ENCODE data around the gene YEATS4. TPM values are rescaled to one million over a fixed set of nuclear protein-coding genes. Genes with fewer than 3 reads are reported as not detected.

YEATS4 gene
- polyA plus RNA-seq, 3 donors: 6.6 to 20.9 (median 16.0) TPM

DNA sequence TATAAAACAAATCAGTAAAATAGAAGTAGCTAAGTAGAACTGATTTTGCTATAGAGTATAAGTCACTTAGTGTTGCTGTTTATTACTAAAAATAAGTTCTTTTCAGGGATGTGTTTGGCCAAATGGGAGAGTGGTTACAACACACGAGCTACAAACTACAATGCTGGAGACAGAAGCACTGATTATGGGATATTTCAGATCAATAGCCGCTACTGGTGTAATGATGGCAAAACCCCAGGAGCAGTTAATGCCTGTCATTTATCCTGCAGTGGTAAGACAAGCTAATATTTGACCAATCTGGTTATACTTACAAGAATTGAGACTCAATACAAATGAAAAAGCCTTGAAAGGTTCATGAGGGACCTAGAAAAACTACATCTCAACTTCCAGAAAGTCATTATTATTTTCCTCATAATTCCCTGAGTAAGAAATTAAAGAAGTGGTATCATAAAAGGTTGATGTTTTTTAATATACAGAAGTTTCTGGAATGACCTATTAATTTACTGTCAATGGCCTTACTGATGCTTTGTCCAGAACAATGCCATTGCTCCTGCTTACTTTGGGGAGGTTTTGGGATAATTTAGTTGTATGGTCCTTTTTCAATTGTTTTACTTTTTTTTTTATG, 9.4 kb upstream of the YEATS4 start:
- Histone ChIP-seq H3K4me1 (ENCODE audit: control insufficient read depth in 1 of 2, insufficient read depth in 2 of 2, low read length in 2 of 2) (peaks cover 43 to 51% of the 10 kb centered on the region in 2 donors), H2AFZ (ENCODE audit: insufficient read depth, low read depth, low read length, poor library complexity, severe bottlenecking) (no peak overlapping the region), H3K27me3 (ENCODE audit: control insufficient read depth in 2 of 2, insufficient read depth in 2 of 2, low read length in 2 of 2) (no peaks in the 10 kb centered on the region), H3K9ac (ENCODE audit: insufficient read depth, low read length, poor library complexity, severe bottlenecking) (peak overlapping the region; percentile 74), H4K20me1 (ENCODE audit: insufficient read depth, low read length) (peaks cover 69% of the 10 kb centered on the region), H3K4me3 (replicated peaks in 1 of 3; ENCODE audit: low read depth in 2 of 3, low read length in 3 of 3) (peak overlapping the region; percentile 83 to 100 (median 92)), H3K9me3 (replicated peaks in 1 of 2; ENCODE audit: control insufficient read depth in 1 of 2, insufficient read depth in 1 of 2, low read length in 2 of 2) (no peaks in the 10 kb centered on the region), H3K79me2 (ENCODE audit: insufficient read depth, low read length) (peaks cover 82% of the 10 kb centered on the region), H3K27ac (ENCODE audit: low read depth in 1 of 2, low read length in 2 of 2) (peak overlapping the region in 1 of 2 donors; percentile 86), H3K36me3 (replicated peaks in 1 of 2; ENCODE audit: control insufficient read depth in 1 of 2, insufficient read depth in 2 of 2, low read length in 2 of 2) (peaks cover 40 to 48% of the 10 kb centered on the region in 2 donors), H3K4me2 (replicated peaks; ENCODE audit: extremely low read depth, low read length, poor library complexity, severe bottlenecking) (peak overlapping the region; percentile 94)
- no peak for DNase-seq
- H3K27me3 Mint-ChIP-seq (ENCODE audit: low read depth in 3 of 3): no peaks in the 10 kb centered on the region
- peaks cover 49% of the 10 kb centered on the region for H3K4me1 Mint-ChIP-seq
- peak overlapping the region; percentile 77 to 100 for H3K4me3 Mint-ChIP-seq
- intact Hi-C loops (cut with micrococcal nuclease): loop anchor here in 1 of 2 donors (10.0 kb wide), 1 partner anchor 225 kb away; no protein-coding TSS in a partner anchor
- peaks cover 26 to 45% of the 10 kb centered on the region in 2 donors for H3K36me3 Mint-ChIP-seq
- peak overlapping the region in 5 of 7 donors; percentile 16 to 77 (median 62) for H3K27ac Mint-ChIP-seq
- peaks cover 0 to 2% (median 0%) of the 10 kb centered on the region in 7 donors for H3K9me3 Mint-ChIP-seq
- TF ChIP-seq, protein P1, sequence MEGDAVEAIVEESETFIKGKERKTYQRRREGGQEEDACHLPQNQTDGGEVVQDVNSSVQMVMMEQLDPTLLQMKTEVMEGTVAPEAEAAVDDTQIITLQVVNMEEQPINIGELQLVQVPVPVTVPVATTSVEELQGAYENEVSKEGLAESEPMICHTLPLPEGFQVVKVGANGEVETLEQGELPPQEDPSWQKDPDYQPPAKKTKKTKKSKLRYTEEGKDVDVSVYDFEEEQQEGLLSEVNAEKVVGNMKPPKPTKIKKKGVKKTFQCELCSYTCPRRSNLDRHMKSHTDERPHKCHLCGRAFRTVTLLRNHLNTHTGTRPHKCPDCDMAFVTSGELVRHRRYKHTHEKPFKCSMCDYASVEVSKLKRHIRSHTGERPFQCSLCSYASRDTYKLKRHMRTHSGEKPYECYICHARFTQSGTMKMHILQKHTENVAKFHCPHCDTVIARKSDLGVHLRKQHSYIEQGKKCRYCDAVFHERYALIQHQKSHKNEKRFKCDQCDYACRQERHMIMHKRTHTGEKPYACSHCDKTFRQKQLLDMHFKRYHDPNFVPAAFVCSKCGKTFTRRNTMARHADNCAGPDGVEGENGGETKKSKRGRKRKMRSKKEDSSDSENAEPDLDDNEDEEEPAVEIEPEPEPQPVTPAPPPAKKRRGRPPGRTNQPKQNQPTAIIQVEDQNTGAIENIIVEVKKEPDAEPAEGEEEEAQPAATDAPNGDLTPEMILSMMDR (IDR thresholded peaks at IDR 0.05): no peak
- no CpG with 5 or more reads among the region's 2 CpGs for WGBS (ENCODE audit: insufficient coverage)

DNA sequence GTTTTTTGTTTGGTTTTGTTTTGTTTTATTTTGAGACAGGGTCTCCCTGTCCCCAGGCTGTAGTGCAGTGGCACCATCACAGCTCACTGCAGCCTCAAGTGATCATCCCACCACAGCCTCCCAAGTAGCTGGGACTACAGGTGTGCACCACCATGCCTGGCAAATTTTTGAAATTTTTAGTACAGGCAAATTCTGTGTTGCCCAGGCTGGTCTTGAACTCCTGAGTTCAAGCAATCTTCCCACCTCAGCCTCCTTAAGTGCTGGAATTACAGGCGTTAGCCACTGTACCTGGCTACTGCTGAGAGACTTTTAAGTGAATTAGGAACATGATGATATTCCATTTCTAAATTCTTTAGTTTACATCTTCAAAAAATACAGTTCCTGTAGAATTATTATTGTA, 8.8 kb upstream of the YEATS4 start:
- peaks cover 47% of the 10 kb centered on the region for H3K4me1 Mint-ChIP-seq
- H3K79me2 ChIP-seq (ENCODE audit: insufficient read depth, low read length): peaks cover 75% of the 10 kb centered on the region
- H3K4me3 Mint-ChIP-seq: peak overlapping the region; percentile 77 to 100
- peak overlapping the region; percentile 74 for H3K9ac ChIP-seq (ENCODE audit: insufficient read depth, low read length, poor library complexity, severe bottlenecking)
- peaks cover 26 to 45% of the 10 kb centered on the region in 2 donors for H3K36me3 Mint-ChIP-seq
- no peaks in the 10 kb centered on the region for H3K27me3 ChIP-seq (ENCODE audit: control insufficient read depth in 2 of 2, insufficient read depth in 2 of 2, low read length in 2 of 2)
- TF ChIP-seq, protein P1 (IDR thresholded peaks at IDR 0.05): no peak
- H3K9me3 ChIP-seq (replicated peaks in 1 of 2; ENCODE audit: control insufficient read depth in 1 of 2, insufficient read depth in 1 of 2, low read length in 2 of 2): no peaks in the 10 kb centered on the region
- peaks cover 75% of the 10 kb centered on the region for H4K20me1 ChIP-seq (ENCODE audit: insufficient read depth, low read length)
- H3K4me1 ChIP-seq (ENCODE audit: control insufficient read depth in 1 of 2, insufficient read depth in 2 of 2, low read length in 2 of 2): peaks cover 37 to 45% of the 10 kb centered on the region in 2 donors
- peak overlapping the region; percentile 56 to 86 for H3K27ac ChIP-seq (ENCODE audit: low read depth in 1 of 2, low read length in 2 of 2)
- no peak for DNase-seq
- H3K4me2 ChIP-seq (replicated peaks; ENCODE audit: extremely low read depth, low read length, poor library complexity, severe bottlenecking): peak overlapping the region; percentile 94
- H2AFZ ChIP-seq (ENCODE audit: insufficient read depth, low read depth, low read length, poor library complexity, severe bottlenecking): no peak overlapping the region
- H3K9me3 Mint-ChIP-seq: peaks cover 0 to 2% (median 0%) of the 10 kb centered on the region in 7 donors
- peaks cover 40 to 48% of the 10 kb centered on the region in 2 donors for H3K36me3 ChIP-seq (replicated peaks in 1 of 2; ENCODE audit: control insufficient read depth in 1 of 2, insufficient read depth in 2 of 2, low read length in 2 of 2)
- WGBS (ENCODE audit: insufficient coverage): no CpG with 5 or more reads among the region's 1 CpG
- intact Hi-C loops (cut with micrococcal nuclease): loop anchor here in 1 of 2 donors (10.0 kb wide), 1 partner anchor 224 kb away; no protein-coding TSS in a partner anchor
- peak overlapping the region in 5 of 7 donors; percentile 20 to 66 (median 41) for H3K27ac Mint-ChIP-seq
- H3K27me3 Mint-ChIP-seq (ENCODE audit: low read depth in 3 of 3): no peaks in the 10 kb centered on the region
- peak overlapping the region; percentile 83 to 100 (median 92) for H3K4me3 ChIP-seq (replicated peaks in 1 of 3; ENCODE audit: low read depth in 2 of 3, low read length in 3 of 3)
